ENCODE results near the gene LRRC4.

Gene LRRC4

GRCh38 chr7:128014811-128015210, 16.4 kb downstream of the LRRC4 start:
- H3K4me3 ChIP-seq (ENCODE audit: low read length) = no peak overlapping the region
- no peaks in the 10 kb centered on the region for H3K27me3 ChIP-seq (ENCODE audit: insufficient read depth, low read length)
- peaks cover 31% of the 10 kb centered on the region for H3K4me1 ChIP-seq (ENCODE audit: insufficient read depth, low read length)
- H3K36me3 ChIP-seq (ENCODE audit: insufficient read depth, low read depth, low read length) = no peaks in the 10 kb centered on the region; the same call in 1 of the 2 replicates
- no peaks in the 10 kb centered on the region for H3K9me3 ChIP-seq (ENCODE audit: insufficient read depth, low read depth, low read length)
- no peak overlapping the region for H3K9ac ChIP-seq (ENCODE audit: low read depth, low read length)
- H3K27ac ChIP-seq (ENCODE audit: low read length) = no peak overlapping the region

DNA sequence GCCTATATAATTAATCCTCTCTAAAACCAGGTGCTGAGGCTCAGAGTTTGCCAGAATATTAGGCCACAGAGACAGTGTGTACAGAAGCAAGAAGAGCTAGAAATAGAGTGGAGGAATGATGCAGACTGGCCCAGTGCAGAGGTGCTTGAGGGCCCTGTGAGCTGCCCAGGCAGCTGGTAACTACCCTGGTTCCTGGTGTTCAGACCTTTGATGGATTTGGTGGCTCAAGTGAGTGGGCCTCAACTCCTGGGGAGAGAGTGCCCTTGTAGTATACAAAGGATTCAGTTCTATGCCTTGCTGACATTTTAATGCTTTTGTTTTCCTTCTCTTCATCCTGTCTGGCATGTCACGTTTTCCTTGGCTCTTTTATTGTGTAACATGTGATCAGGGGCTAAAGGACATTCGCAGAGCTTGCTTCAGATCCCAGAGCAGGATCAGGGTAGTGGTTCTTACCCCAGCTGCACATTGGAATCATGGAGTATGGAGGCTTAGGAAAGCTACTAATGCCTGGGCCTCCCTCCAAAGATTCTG, 20.0 kb downstream of the LRRC4 start:
- no peaks in the 10 kb centered on the region for H3K9me3 ChIP-seq (ENCODE audit: insufficient read depth, low read depth, low read length)
- H3K4me3 ChIP-seq (ENCODE audit: low read length) = no peak overlapping the region
- H3K4me1 ChIP-seq (ENCODE audit: insufficient read depth, low read length) = peaks cover 15% of the 10 kb centered on the region; the same call in 1 of the 2 replicates
- H3K36me3 ChIP-seq (ENCODE audit: insufficient read depth, low read depth, low read length) = no peaks in the 10 kb centered on the region; the same call in 1 of the 2 replicates
- no peak overlapping the region for H3K27ac ChIP-seq (ENCODE audit: low read length)
- no peaks in the 10 kb centered on the region for H3K27me3 ChIP-seq (ENCODE audit: insufficient read depth, low read length)
- no peak overlapping the region for H3K9ac ChIP-seq (ENCODE audit: low read depth, low read length)

GRCh38 chr7:128010391-128011127, 20.7 kb downstream of the LRRC4 start:
- Histone ChIP-seq H3K27ac (ENCODE audit: low read length) (no peak overlapping the region), H3K4me3 (ENCODE audit: low read length) (no peak overlapping the region), H3K9ac (ENCODE audit: low read depth, low read length) (no peak overlapping the region), H3K4me1 (ENCODE audit: insufficient read depth, low read length) (peaks cover 15% of the 10 kb centered on the region; the same call in 1 of the 2 replicates), H3K27me3 (ENCODE audit: insufficient read depth, low read length) (no peaks in the 10 kb centered on the region), H3K36me3 (ENCODE audit: insufficient read depth, low read depth, low read length) (no peaks in the 10 kb centered on the region; the same call in 1 of the 2 replicates), H3K9me3 (ENCODE audit: insufficient read depth, low read depth, low read length) (no peaks in the 10 kb centered on the region)

DNA sequence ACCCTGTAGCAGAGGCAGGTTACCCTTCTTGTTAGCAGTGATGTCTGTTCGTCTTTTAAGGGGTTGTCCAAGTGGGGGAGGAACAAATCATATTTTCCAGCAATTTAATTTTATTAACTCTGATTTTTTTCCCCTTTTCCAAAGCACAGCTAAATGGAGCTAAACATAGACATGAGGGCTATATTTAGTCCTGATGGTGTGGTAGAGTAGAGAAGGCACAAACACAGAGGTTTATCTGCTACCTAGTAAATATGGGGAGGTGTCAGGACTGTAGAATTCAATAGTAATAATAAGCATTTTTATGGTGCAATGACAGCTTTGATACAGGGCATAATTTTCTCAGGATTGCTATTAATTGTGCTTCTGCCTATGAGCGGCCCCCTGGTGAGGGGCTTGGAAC, 22.5 kb downstream of the LRRC4 start:
- Histone ChIP-seq H3K4me1 (ENCODE audit: insufficient read depth, low read length) (peaks cover 15% of the 10 kb centered on the region; the same call in 1 of the 2 replicates), H3K4me3 (ENCODE audit: low read length) (no peak overlapping the region), H3K27me3 (ENCODE audit: insufficient read depth, low read length) (no peaks in the 10 kb centered on the region), H3K9ac (ENCODE audit: low read depth, low read length) (no peak overlapping the region), H3K36me3 (ENCODE audit: insufficient read depth, low read depth, low read length) (no peaks in the 10 kb centered on the region; the same call in 1 of the 2 replicates), H3K27ac (ENCODE audit: low read length) (no peak overlapping the region), H3K9me3 (ENCODE audit: insufficient read depth, low read depth, low read length) (no peaks in the 10 kb centered on the region)

DNA sequence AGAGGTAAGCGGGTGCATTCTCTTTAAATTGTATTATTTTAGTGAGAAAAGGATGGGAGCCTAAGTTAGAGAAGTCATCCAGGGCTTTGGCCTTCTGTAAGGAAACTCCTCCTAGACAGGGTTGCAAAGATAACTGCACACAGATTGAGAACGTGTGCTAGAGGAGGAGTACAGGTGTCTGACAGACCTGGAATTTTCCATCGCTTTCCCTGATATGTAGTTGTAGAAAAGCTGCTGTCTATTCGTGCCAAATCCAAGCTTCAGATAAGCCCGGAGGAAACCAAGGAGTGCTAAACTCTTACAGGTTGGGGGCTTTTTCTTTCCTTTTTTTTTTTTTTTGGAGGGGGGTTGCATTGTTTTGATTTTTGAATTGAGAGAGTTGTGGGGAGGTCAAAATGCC, 23.1 kb downstream of the LRRC4 start:
- Histone ChIP-seq H3K27ac (ENCODE audit: low read length) (no peak overlapping the region), H3K9ac (ENCODE audit: low read depth, low read length) (no peak overlapping the region), H3K9me3 (ENCODE audit: insufficient read depth, low read depth, low read length) (no peaks in the 10 kb centered on the region), H3K27me3 (ENCODE audit: insufficient read depth, low read length) (no peaks in the 10 kb centered on the region), H3K4me3 (ENCODE audit: low read length) (no peak overlapping the region), H3K36me3 (ENCODE audit: insufficient read depth, low read depth, low read length) (no peaks in the 10 kb centered on the region), H3K4me1 (ENCODE audit: insufficient read depth, low read length) (peaks cover 15% of the 10 kb centered on the region; the same call in 1 of the 2 replicates)

GRCh38 chr7:128007303-128007680, 23.9 kb downstream of the LRRC4 start:
- no peak overlapping the region for H3K9ac ChIP-seq (ENCODE audit: low read depth, low read length)
- no peaks in the 10 kb centered on the region for H3K9me3 ChIP-seq (ENCODE audit: insufficient read depth, low read depth, low read length)
- no peaks in the 10 kb centered on the region for H3K27me3 ChIP-seq (ENCODE audit: insufficient read depth, low read length)
- peaks cover 11% of the 10 kb centered on the region; the same call in 1 of the 2 replicates for H3K4me1 ChIP-seq (ENCODE audit: insufficient read depth, low read length)
- H3K36me3 ChIP-seq (ENCODE audit: insufficient read depth, low read depth, low read length) = no peaks in the 10 kb centered on the region
- no peak overlapping the region for H3K27ac ChIP-seq (ENCODE audit: low read length)
- H3K4me3 ChIP-seq (ENCODE audit: low read length) = no peak overlapping the region

DNA sequence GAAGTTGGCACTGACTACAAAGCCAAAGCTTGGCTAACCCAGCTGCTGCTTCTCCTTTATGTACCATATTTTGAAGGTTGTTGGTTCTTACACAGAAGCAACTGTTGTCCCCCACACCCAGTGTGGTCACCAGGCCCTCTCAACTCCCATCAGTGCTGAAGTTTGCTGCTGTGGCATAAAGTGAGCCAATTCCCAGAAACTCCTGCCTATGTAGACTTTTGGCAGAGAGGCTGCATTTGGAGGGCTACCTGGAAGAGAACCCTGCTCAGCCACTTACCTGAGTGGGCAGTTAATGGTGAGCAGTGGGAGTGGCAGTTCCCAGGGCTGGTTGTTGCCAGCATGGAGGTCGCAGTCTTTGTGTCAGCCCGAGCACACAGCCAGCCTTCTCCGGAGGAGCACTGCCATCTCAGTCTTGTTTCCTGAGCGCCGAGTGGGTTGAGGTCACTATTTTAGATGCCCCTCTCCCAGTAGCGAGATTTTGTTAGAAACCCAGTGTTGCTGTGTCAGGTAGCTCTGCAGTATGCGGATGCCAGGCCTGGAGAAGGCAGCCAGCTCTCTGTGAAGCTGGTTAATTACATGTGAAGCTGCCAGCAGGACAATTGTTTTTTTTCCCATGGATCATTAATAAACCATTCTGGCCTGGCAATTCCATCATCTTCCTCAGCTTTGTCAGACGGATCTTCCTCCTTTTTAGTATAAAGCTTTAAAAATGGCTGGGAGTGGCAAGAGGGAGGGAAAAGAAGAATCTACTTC, 24.5 kb downstream of the LRRC4 start:
- Histone ChIP-seq H3K27me3 (ENCODE audit: insufficient read depth, low read length) (no peaks in the 10 kb centered on the region), H3K4me1 (ENCODE audit: insufficient read depth, low read length) (peaks cover 9% of the 10 kb centered on the region; the same call in 1 of the 2 replicates), H3K36me3 (ENCODE audit: insufficient read depth, low read depth, low read length) (no peaks in the 10 kb centered on the region), H3K4me3 (ENCODE audit: low read length) (no peak overlapping the region), H3K9me3 (ENCODE audit: insufficient read depth, low read depth, low read length) (no peaks in the 10 kb centered on the region), H3K27ac (ENCODE audit: low read length) (no peak overlapping the region), H3K9ac (ENCODE audit: low read depth, low read length) (no peak overlapping the region)

- no peak overlapping the region for H3K4me3 ChIP-seq (ENCODE audit: low read length)
- no peak overlapping the region for H3K27ac ChIP-seq (ENCODE audit: low read length)
- no peaks in the 10 kb centered on the region for H3K9me3 ChIP-seq (ENCODE audit: insufficient read depth, low read depth, low read length)
- no peak overlapping the region for H3K9ac ChIP-seq (ENCODE audit: low read depth, low read length)
- H3K4me1 ChIP-seq (ENCODE audit: insufficient read depth, low read length) = peaks cover 5% of the 10 kb centered on the region; the same call in 1 of the 2 replicates
- 0 out of 2 replicates have a peak, but pooled peaks cover 4% of the 10 kb centered on the region for H3K36me3 ChIP-seq (ENCODE audit: insufficient read depth, low read depth, low read length)
- H3K27me3 ChIP-seq (ENCODE audit: insufficient read depth, low read length) = no peaks in the 10 kb centered on the region
These were observed 25.5 kb downstream of the LRRC4 start for GRCh38 chr7:128005759-128006159.

DNA sequence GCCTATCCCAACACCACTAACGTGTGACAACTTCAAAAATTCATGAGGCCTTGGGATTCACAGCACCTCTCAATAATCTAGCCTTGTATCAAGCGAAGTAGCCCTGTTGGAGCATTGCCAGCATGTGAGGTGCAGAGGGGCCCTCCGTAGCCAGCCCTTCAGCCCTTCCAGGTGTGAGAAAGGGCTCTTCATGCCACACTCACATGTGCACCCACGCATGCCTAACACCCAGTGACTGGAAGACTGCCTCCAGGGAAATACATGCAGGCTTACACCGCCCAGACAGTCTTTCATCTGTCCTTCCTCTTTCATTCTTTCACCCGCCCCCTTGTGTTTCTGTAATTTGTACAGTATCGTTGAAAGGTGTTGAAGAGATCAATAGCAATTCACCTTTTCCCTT, 26.1 kb downstream of the LRRC4 start:
- Histone ChIP-seq H3K36me3 (ENCODE audit: insufficient read depth, low read depth, low read length) (0 out of 2 replicates have a peak, but pooled peaks cover 4% of the 10 kb centered on the region), H3K9me3 (ENCODE audit: insufficient read depth, low read depth, low read length) (no peaks in the 10 kb centered on the region), H3K27ac (ENCODE audit: low read length) (no peak overlapping the region), H3K9ac (ENCODE audit: low read depth, low read length) (no peak overlapping the region), H3K27me3 (ENCODE audit: insufficient read depth, low read length) (no peaks in the 10 kb centered on the region), H3K4me1 (ENCODE audit: insufficient read depth, low read length) (no peaks in the 10 kb centered on the region; the same call in 1 of the 2 replicates), H3K4me3 (ENCODE audit: low read length) (no peak overlapping the region)

GRCh38 chr7:128004623-128005022, 26.6 kb downstream of the LRRC4 start:
- Histone ChIP-seq H3K36me3 (ENCODE audit: insufficient read depth, low read depth, low read length) (0 out of 2 replicates have a peak, but pooled peaks cover 4% of the 10 kb centered on the region), H3K4me1 (ENCODE audit: insufficient read depth, low read length) (no peaks in the 10 kb centered on the region; the same call in 1 of the 2 replicates), H3K4me3 (ENCODE audit: low read length) (no peak overlapping the region), H3K9me3 (ENCODE audit: insufficient read depth, low read depth, low read length) (no peaks in the 10 kb centered on the region), H3K9ac (ENCODE audit: low read depth, low read length) (no peak overlapping the region), H3K27me3 (ENCODE audit: insufficient read depth, low read length) (no peaks in the 10 kb centered on the region), H3K27ac (ENCODE audit: low read length) (no peak overlapping the region)

DNA sequence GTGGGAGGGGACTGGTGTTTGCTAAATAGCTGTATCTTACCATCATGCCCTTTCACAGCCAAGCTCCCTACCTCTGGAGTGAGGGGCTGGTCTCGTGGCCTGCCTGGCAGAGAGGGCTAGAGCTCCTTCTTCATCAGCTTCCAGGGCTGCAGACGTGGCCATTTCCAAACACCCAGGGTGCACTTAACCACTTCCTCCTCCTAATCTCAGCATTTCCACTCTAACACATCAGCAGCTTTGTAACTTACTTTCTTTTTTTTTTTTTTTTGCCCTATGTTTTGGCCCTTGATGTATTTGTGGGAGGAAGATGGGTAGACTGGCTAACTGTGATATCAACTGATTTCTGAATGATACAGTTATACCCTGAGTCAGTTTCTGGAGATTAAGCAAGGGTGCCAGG, 27.4 kb downstream of the LRRC4 start:
- H3K27ac ChIP-seq (ENCODE audit: low read length) = no peak overlapping the region
- 0 out of 2 replicates have a peak, but pooled peaks cover 4% of the 10 kb centered on the region for H3K36me3 ChIP-seq (ENCODE audit: insufficient read depth, low read depth, low read length)
- no peak overlapping the region for H3K4me3 ChIP-seq (ENCODE audit: low read length)
- no peaks in the 10 kb centered on the region for H3K27me3 ChIP-seq (ENCODE audit: insufficient read depth, low read length)
- H3K4me1 ChIP-seq (ENCODE audit: insufficient read depth, low read length) = no peaks in the 10 kb centered on the region; the same call in 1 of the 2 replicates
- H3K9me3 ChIP-seq (ENCODE audit: insufficient read depth, low read depth, low read length) = no peaks in the 10 kb centered on the region
- no peak overlapping the region for H3K9ac ChIP-seq (ENCODE audit: low read depth, low read length)

Data from iPS-20b (cell line).